Measurements from ENCODE around the gene ZNF107. TPM values are rescaled to one million over a fixed set of nuclear protein-coding genes. Genes with fewer than 3 reads are reported as not detected.

The ZNF107 gene
- total and polyA plus RNA-seq, 2 of the 13 experiments (the other 11 are each of a cell fraction or from before 2014, with no cell fraction given): 2.5 to 5.4 TPM

GRCh38 chr7:64642875-64643274, 23.1 kb upstream of the ZNF107 start:
- POLR2A ChIA-PET: no interaction called here
- no peak for DNase-seq (ENCODE audit: low spot score)
- CTCF ChIA-PET (ENCODE audit: low intra/inter-chr PET ratio, low total read pairs): no interaction called here
- Histone ChIP-seq H3K36me3 (replicated peaks in 1 of 2; ENCODE audit: control insufficient read depth in 1 of 2, insufficient read depth in 2 of 2, low read length in 2 of 2) (no peaks in the 10 kb centered on the region), H3K27me3 (ENCODE audit: control insufficient read depth in 1 of 2, insufficient read depth in 2 of 2, low read length in 2 of 2) (no peaks in the 10 kb centered on the region), H3K4me3 (replicated peaks in 1 of 3; ENCODE audit: insufficient read depth in 1 of 3, low read depth in 2 of 3, low read length in 3 of 3) (no peak overlapping the region), H3K9ac (ENCODE audit: insufficient read depth, low read depth, low read length) (no peak overlapping the region), H3K4me1 (ENCODE audit: insufficient read depth, low read length) (no peaks in the 10 kb centered on the region; the same call in 1 of the 2 replicates), H3K4me2 (ENCODE audit: low read depth, low read length) (no peak overlapping the region), H3K79me2 (ENCODE audit: insufficient read depth, low read length) (no peaks in the 10 kb centered on the region), H4K20me1 (ENCODE audit: insufficient read depth, low read length) (no peaks in the 10 kb centered on the region), H3K9me3 (ENCODE audit: low read length) (no peaks in the 10 kb centered on the region), H3K27ac (ENCODE audit: extremely low read length, insufficient read depth, low read length) (no peak overlapping the region), H2AFZ (ENCODE audit: low read length) (no peak overlapping the region)
- FAIRE-seq: no peak
- ATAC-seq: no peak
- BruUV-seq (replicated peaks): no TSS peak
- TF ChIP-seq CHD4 (IDR thresholded peaks at IDR 0.05; ENCODE audit: borderline replicate concordance, low read length): no peak
- TF ChIP-seq SP4 (CRISPR knock-in tag; IDR thresholded peaks at IDR 0.05): no peak
- no peak for TF ChIP-seq ATAD3A (CRISPR knock-in tag; IDR thresholded peaks at IDR 0.05)
- no peak for TF ChIP-seq ATF7 (IDR thresholded peaks at IDR 0.05)
- no peak for TF ChIP-seq ATF7 (CRISPR knock-in tag; IDR thresholded peaks at IDR 0.05)
- TF ChIP-seq ELF4 (CRISPR knock-in tag; IDR thresholded peaks at IDR 0.05; ENCODE audit: borderline replicate concordance): no peak
- no peak for TF ChIP-seq ZUFSP (CRISPR knock-in tag; IDR thresholded peaks at IDR 0.05; ENCODE audit: borderline replicate concordance)
- no peak for TF ChIP-seq MXI1 (IDR thresholded peaks at IDR 0.05; ENCODE audit: borderline replicate concordance, low read depth, low read length)
- TF ChIP-seq MEIS1 (CRISPR knock-in tag; IDR thresholded peaks at IDR 0.05; ENCODE audit: borderline replicate concordance): no peak
- TF ChIP-seq ZNF567 (CRISPR knock-in tag; IDR thresholded peaks at IDR 0.05; ENCODE audit: borderline replicate concordance): no peak
- TF ChIP-seq ARNTL (CRISPR knock-in tag; IDR thresholded peaks at IDR 0.05): no peak
- TF ChIP-seq MYNN (CRISPR knock-in tag; IDR thresholded peaks at IDR 0.05; ENCODE audit: low read depth): no peak
- WGBS (ENCODE audit: low lambda C conversion rate): 25% methylated on average over 2 of the region's 2 CpGs
- intact Hi-C loops (cut with micrococcal nuclease; ENCODE audit: unreplicated experiment): no loop called here
- in situ Hi-C loops (cut with HindIII; ENCODE audit: extremely low pct_ligation_motif_present, low pct_unique_long_range_greater_than_20kb): no loop called here
